ENCODE data around the gene NEB.
"Not testable (repeated sequence)": the region's sequence is repeated elsewhere in the genome, so short reads cannot be mapped to it uniquely, and the experiment has no call there.

Gene NEB

GRCh38 chr2:151646512-151646911 lies 87.8 kb downstream of the NEB start:
- not testable (repeated sequence) for DNase-seq

- DNase-seq, result no peak
These were observed 89.7 kb downstream of the NEB start for GRCh38 chr2:151644580-151644979.

- not testable (repeated sequence) for DNase-seq
These were observed 92.4 kb downstream of the NEB start for GRCh38 chr2:151641895-151642294.

GRCh38 chr2:151640087-151640486 lies 94.2 kb downstream of the NEB start:
- DNase-seq, result no peak

- DNase-seq, result no peak
These were observed 95.3 kb downstream of the NEB start for GRCh38 chr2:151638990-151639389.

GRCh38 chr2:151638191-151638933 lies 95.9 kb downstream of the NEB start:
- DNase-seq, result no peak

- DNase-seq, result no peak
These were observed 97.0 kb downstream of the NEB start for GRCh38 chr2:151637271-151637781.

- no peak for DNase-seq
These were observed 99.4 kb downstream of the NEB start for GRCh38 chr2:151634736-151635467.

GRCh38 chr2:151632993-151633565 lies 101.2 kb downstream of the NEB start:
- DNase-seq, result no peak

GRCh38 chr2:151630372-151630771 lies 103.9 kb downstream of the NEB start:
- no peak for DNase-seq

GRCh38 chr2:151627353-151627752 lies 106.9 kb downstream of the NEB start:
- DNase-seq, result no peak

- DNase-seq, result no peak
These were observed 110.0 kb downstream of the NEB start for GRCh38 chr2:151624271-151624670.

- no peak for DNase-seq
These were observed 110.6 kb downstream of the NEB start for GRCh38 chr2:151623631-151624030.

- DNase-seq, result no peak
These were observed 113.5 kb downstream of the NEB start for GRCh38 chr2:151620761-151621160.

GRCh38 chr2:151619337-151619989 lies 114.8 kb downstream of the NEB start:
- DNase-seq, result no peak

GRCh38 chr2:151616760-151617339 lies 117.4 kb downstream of the NEB start:
- DNase-seq, result no peak

GRCh38 chr2:151614606-151615306 lies 119.5 kb downstream of the NEB start:
- DNase-seq, result no peak

- no peak for DNase-seq
These were observed 120.1 kb downstream of the NEB start for GRCh38 chr2:151614159-151614558.

- DNase-seq, result no peak
These were observed 122.9 kb downstream of the NEB start for GRCh38 chr2:151611351-151611750.

GRCh38 chr2:151610310-151610709 lies 124.0 kb downstream of the NEB start:
- no peak for DNase-seq

GRCh38 chr2:151609705-151610104 lies 124.6 kb downstream of the NEB start:
- no peak for DNase-seq

Measured in NCI-H1092 (cell line).